GM18526 (cell line): ENCODE data around the gene MLEC.

ENCODE experiments used
- POLR2A ChIP-seq: IDR thresholded peaks from 3 replicates; pipeline ENCODE4 v1.6.1; 2011; ENCODE audit not compliant: insufficient read length; ENCODE audit errors: extremely low read depth

Gene MLEC

DNA sequence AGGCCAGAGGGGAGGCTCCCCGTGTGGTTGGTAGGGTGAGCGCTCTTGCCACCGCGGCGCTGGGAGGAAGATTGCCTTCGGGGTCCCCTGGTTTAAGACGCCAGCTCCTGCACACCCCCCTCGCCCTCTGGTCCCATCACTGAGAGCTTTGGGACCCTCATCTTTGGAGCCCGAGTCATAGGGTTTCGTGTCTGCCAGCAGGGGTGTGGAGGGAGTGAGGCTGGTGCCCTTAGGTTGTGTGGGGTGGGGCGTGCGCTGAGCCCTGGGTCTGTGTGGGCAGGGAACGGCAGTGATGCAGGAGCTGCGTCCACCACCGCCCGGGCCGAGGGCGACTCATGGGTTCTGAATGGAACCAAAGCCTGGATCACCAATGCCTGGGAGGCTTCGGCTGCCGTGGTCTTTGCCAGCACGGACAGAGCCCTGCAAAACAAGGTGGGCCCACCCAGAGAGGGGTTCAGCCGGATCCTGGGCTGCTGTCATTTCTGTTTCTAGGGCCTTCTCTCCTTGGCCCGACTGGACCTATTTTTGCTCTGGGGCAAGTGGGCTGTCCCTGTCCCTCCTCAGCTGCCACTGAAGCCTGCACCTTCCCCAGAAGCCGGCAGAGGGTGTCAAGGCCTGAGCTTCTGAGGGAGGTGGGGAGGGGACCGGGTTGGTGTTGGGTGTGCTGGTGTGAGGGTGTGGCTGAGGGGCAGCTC is 50.8 kb downstream of the MLEC start:
- no peak for TF ChIP-seq POLR2A

- TF ChIP-seq POLR2A = no peak
Observed at GRCh38 chr12:120738252-120739030, 51.5 kb downstream of the MLEC start.

- no peak for TF ChIP-seq POLR2A
Observed at GRCh38 chr12:120739031-120739762, 52.2 kb downstream of the MLEC start.

DNA sequence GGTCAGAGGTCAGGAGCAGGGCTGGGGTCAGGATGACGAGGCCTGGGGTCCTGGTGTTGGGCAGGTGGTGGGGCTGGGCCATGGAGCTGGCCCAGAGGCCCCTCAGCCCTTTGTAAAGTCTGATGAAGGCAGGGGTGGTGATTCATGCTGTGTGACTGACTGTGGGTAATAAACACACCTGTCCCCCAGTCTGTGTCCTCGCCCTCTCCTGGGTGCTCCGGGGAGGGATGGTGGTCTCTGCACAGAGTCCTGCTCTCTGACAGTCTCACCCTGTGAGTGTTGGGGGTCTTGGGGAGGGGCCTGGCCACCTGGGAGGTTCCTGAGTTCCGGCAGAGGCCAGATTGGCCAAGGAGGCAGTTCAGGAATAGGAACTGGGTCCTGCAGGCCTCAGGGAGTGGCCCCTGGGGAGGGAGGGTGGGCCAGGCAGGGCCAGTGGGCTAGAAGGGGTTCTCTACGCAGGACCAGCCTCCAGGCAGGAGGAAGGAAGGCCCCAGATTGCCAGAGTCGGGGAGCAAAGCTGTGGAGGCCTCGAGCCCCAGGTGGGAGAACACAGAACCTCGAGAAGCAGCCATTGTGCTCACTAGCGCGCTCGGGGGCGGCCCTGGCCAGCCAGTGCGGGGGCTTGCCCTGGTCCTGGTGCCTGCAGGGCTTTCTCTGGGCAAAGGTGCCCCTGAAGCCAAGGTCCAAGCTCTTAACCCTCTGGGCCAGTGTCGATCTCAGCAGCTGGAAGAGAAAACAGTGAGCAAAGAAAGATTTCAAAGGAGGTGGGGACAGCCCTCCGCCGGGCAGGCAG is 53.1 kb downstream of the MLEC start:
- no peak for TF ChIP-seq POLR2A

- no peak for TF ChIP-seq POLR2A
Observed at GRCh38 chr12:120740871-120741270, 53.9 kb downstream of the MLEC start.

GRCh38 chr12:120741476-120742421 is 54.8 kb downstream of the MLEC start:
- no peak for TF ChIP-seq POLR2A

- no peak for TF ChIP-seq POLR2A
Observed at GRCh38 chr12:120744922-120745493, 58.1 kb downstream of the MLEC start.

DNA sequence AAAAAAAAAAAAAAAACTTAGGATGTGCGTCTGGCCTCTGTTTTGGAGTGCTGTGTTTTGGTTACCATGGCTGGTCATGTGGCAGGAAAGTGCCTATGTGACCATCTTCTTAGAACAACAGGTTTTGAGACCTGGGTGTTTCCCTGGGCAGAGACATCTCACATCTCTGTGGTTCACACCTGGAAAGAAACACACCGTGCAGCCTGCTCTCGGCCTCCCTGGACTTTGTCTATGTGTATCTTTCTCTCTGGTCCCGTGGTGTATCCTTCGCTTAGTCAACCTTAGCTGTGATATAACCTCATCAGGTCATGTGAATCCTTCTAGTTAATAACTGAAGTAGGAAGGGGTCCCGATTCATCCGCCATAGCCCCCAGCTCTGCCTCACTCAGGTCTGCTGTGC is 61.3 kb downstream of the MLEC start:
- no peak for TF ChIP-seq POLR2A

- no peak for TF ChIP-seq POLR2A
Observed at GRCh38 chr12:120749256-120749655, 62.3 kb downstream of the MLEC start.

- no peak for TF ChIP-seq POLR2A
Observed at GRCh38 chr12:120750806-120751205, 63.9 kb downstream of the MLEC start.

GRCh38 chr12:120751389-120751788 is 64.4 kb downstream of the MLEC start:
- TF ChIP-seq POLR2A = no peak
